GM12878 (cell line): ENCODE data around the gene SLC49A4.

Experiments used
- BRCA1 ChIP-seq: IDR thresholded peaks from 2 replicates; pipeline ENCODE4 v1.6.1; 2011; ENCODE audit warnings: low read depth, low read length, improper control_type of control experiment
- CEBPB ChIP-seq, 2 experiments: fragments of 150-350 bp in 1 of 2; IDR thresholded peaks; 2 replicates each; pipeline ENCODE4 v1.6.1; 2012 to 2014; ENCODE audit warnings: low read depth in 2 of 2, low read length in 2 of 2, borderline replicate concordance in 1 of 2, inconsistent platforms in 1 of 2
- CHD4 ChIP-seq: fragments of 200-600 bp; sonication (generic); IDR thresholded peaks from 2 replicates; pipeline ENCODE4 v1.6.1; 2016; ENCODE audit warnings: mild to moderate bottlenecking
- HCFC1 ChIP-seq: fragments of 150-350 bp; IDR thresholded peaks from 2 replicates; pipeline ENCODE4 v1.6.1; 2014; ENCODE audit warnings: low read length
- POLR2A ChIP-seq: IDR thresholded peaks from 2 replicates; pipeline ENCODE4 v1.6.1; 2011; ENCODE audit warnings: low read depth, mild to moderate bottlenecking, low read length
- POLR2AphosphoS5 ChIP-seq: IDR thresholded peaks from 2 replicates; pipeline ENCODE4 v1.6.1; 2011; ENCODE audit warnings: mild to moderate bottlenecking, low read length, inconsistent platforms
- SUPT20H ChIP-seq: IDR thresholded peaks from 2 replicates; pipeline ENCODE4 v1.6.1; 2011; ENCODE audit warnings: low read depth, mild to moderate bottlenecking, low read length, moderate library complexity, borderline replicate concordance; ENCODE audit not compliant: control insufficient read depth
- TF ChIP-seq, protein P1 (sequence below), 3 experiments: IDR thresholded peaks in 2 of 3; conservative IDR thresholded peaks in 1 of 3; 2 replicates each; pipeline ENCODE4 v1.5.1; 2011; ENCODE audit warnings: low read depth in 3 of 3, low read length in 3 of 3, mild to moderate bottlenecking in 3 of 3, control low read depth in 2 of 3, moderate library complexity in 2 of 3, inconsistent platforms in 1 of 3, mixed read lengths in 1 of 3; ENCODE audit not compliant: control insufficient read depth in 2 of 3, insufficient read depth in 1 of 3; ENCODE audit errors: extremely low read depth in 1 of 3
- TF ChIP-seq, protein P2 (sequence below): IDR thresholded peaks from 2 replicates; pipeline ENCODE4 v1.6.1; 2012; ENCODE audit warnings: low read depth, low read length, improper control_type of control experiment
- TF ChIP-seq, protein P3 (sequence below): IDR thresholded peaks from 2 replicates; pipeline ENCODE4 v1.6.1; 2012; ENCODE audit warnings: low read depth, low read length, improper control_type of control experiment

DNA sequence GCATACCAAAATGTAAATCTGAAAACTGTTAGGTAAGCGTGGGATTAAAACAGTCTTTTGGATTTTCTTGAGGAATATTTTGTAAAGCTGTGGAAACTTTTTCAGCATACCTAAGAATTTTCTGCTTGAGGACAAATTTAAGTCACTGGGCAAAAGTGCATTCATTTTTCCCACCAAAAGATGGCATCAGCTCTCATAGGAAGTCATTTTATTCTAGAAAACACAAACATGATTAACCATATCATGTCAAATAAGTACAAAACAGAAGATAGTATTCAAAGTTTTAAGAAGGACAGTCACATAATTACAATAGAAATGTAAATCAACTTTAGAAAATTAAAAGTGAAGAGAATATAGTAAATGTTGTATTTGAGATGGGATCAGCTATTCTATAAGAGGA lies 63.5 kb downstream of the SLC49A4 start:
- TF ChIP-seq POLR2AphosphoS5 (no peak), CHD4 (no peak), BRCA1 (no peak), POLR2A (no peak), HCFC1 (no peak), CEBPB (IDR thresholded peaks at IDR 0.05; ENCODE audit: borderline replicate concordance in 1 of 2, low read depth in 2 of 2, low read length in 2 of 2) (no peak), SUPT20H (no peak)
- TF ChIP-seq, protein P1, sequence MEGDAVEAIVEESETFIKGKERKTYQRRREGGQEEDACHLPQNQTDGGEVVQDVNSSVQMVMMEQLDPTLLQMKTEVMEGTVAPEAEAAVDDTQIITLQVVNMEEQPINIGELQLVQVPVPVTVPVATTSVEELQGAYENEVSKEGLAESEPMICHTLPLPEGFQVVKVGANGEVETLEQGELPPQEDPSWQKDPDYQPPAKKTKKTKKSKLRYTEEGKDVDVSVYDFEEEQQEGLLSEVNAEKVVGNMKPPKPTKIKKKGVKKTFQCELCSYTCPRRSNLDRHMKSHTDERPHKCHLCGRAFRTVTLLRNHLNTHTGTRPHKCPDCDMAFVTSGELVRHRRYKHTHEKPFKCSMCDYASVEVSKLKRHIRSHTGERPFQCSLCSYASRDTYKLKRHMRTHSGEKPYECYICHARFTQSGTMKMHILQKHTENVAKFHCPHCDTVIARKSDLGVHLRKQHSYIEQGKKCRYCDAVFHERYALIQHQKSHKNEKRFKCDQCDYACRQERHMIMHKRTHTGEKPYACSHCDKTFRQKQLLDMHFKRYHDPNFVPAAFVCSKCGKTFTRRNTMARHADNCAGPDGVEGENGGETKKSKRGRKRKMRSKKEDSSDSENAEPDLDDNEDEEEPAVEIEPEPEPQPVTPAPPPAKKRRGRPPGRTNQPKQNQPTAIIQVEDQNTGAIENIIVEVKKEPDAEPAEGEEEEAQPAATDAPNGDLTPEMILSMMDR (IDR thresholded peaks at IDR 0.05 in 2 of 3, conservative IDR thresholded peaks at IDR 0.05 in 1 of 3; ENCODE audit: control insufficient read depth in 2 of 3, extremely low read depth in 1 of 3, insufficient read depth in 1 of 3, low read depth in 3 of 3, low read length in 3 of 3): peak in 1 of 3 experiments; percentile 25; a peak in 3 of 6 replicates
- TF ChIP-seq, protein P2, sequence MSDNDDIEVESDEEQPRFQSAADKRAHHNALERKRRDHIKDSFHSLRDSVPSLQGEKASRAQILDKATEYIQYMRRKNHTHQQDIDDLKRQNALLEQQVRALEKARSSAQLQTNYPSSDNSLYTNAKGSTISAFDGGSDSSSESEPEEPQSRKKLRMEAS: no peak
- TF ChIP-seq, protein P3, sequence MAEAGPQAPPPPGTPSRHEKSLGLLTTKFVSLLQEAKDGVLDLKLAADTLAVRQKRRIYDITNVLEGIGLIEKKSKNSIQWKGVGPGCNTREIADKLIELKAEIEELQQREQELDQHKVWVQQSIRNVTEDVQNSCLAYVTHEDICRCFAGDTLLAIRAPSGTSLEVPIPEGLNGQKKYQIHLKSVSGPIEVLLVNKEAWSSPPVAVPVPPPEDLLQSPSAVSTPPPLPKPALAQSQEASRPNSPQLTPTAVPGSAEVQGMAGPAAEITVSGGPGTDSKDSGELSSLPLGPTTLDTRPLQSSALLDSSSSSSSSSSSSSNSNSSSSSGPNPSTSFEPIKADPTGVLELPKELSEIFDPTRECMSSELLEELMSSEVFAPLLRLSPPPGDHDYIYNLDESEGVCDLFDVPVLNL: no peak
